Right hindlimb (tissue), 1 donor: ENCODE results near the gene HOXB5.

ENCODE experiments used
- DNase-seq: peaks from one replicate; pipeline ENCODE4 v3.0.0-alpha.2; 2018

The HOXB5 gene

GRCh38 chr17:48570325-48571023 lies 23.1 kb downstream of the HOXB5 start:
- DNase-seq = no peak

GRCh38 chr17:48569674-48570324 lies 23.8 kb downstream of the HOXB5 start:
- no peak for DNase-seq

GRCh38 chr17:48569240-48569582 lies 24.4 kb downstream of the HOXB5 start:
- no peak for DNase-seq

DNA sequence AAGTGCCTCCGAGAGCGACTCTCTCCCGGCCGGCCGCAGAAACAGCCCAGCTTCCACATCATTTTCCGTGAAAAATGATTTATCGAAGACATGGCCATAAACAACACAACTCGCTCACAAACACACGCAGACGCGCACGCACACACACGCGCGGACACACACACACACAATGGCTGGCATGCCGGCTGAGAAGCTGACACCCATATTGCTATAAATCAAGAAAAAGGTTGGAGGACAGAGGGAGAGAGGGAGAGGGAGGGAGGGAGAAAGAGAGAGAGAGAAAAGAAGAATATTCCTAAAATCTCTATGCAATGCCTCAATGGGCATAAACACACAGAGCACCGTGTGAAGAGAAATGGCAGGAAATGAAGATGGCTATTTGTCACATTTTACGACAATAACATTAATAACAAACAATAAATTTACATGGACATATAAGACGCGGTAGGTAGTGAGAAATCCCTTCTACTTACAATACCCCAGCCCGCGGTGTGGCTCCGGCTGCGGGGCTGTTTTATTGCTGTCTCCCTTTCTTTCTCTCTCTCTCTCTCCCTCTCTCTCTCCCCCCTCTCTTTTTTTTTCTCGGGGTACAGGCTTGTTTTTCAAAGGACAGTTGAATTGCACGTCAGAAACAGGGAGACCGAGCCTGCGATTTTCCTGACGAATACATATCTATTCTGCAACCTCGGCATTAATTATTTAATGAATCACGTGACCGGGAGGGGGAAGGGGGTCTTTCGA lies 24.9 kb downstream of the HOXB5 start:
- no peak for DNase-seq

GRCh38 chr17:48567646-48568354 lies 25.8 kb downstream of the HOXB5 start:
- DNase-seq = no peak

DNA sequence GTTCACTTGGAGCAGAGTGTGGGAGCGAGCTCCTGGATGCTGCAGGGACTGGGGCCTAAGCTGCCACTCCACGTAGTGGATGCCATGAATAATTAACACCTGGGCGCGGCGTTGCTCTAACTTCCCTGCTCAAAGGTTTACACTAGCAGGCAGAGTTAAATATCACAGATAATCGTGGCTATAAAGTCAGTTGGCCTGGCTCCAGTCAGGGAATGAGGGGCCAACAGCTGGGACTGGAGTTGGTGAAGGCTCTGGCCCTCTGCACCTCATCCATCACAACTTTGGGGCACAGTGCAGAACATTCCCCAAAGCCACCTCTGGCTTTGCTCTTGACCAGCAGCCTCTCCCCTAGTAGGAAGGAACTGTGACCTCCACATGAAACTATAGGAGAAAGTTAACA lies 26.4 kb downstream of the HOXB5 start:
- no peak for DNase-seq

DNA sequence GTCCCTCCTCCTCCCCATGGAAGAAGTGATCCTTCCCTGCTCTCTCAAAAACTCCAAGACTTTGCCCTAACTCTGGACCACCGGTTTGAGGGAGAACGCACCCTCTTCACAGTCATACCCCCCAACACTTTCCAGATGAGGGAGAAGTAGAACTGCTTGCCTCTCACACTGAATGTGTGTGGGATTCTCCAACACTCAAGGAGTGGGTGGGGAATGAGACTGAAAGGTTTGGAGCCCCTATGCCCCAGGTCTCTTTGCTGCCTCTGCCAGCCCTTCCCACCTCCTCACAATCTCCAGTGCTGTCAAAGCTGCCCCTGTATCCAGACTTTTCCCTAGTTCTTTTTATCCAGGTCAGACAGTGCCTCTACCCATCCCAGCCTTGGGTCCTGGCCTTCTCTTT lies 26.9 kb downstream of the HOXB5 start:
- DNase-seq = no peak

DNA sequence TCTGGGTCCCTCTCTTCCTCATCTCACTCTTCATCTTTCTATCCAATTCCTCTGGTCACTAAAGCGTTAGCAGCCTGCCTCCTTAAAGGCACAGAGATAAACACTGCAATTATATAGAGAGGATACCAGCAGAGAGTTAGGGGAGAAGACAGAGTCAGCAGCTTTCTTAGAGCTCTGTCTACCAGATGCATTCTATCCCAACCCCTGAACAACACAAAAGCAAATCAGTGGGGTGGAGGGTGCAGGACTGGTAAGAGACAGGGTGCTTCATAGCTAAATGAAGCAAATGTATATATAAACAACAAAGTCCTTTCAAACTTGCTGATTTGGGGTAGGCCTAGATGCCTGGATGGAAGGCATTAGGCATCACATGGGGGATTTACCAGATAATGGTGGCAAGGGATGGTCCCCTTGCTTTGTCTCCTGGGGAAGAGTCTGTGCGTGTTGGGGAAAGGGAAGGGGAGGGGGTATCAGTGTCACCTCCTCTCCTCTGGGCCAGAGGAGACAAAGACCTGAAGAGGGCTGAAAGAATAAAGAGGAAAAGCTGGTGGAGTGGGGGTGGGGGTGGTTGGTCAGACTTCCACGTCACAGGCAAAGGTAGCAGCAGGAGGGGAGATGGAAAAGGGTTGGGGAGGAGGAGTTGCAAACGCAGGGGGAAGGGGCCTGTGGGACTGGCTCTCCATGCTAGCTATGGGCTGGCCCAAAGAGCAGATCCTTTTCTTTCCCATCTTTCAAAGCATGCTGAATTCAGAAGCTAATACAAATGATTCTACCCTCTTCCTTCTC lies 27.5 kb downstream of the HOXB5 start:
- DNase-seq = no peak

DNA sequence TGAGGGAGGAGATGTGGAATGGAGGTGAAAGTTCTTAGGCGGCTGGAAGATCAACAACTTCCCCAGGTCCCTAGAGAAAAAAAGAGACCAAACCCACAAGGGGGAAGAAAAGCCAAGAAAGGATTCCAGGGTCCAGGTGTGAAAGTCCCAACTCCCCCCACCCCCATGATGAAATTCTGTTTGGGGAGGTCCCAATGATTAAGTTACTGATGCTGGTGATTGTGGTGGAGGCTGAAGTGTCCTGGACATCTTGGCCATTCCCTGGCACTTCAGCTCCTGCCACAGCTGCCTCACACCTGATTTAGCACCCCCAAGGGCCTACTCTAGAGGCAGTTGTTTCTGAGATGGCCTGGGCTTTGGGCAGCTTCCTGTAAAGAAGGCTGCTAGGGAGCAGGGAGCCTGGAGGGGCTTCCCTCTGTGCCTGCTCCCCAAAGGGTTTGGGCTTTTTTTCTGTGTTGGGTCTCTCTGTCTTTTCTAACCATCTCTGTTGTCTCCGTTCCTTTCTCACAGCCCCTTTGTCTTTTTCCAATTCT lies 28.5 kb downstream of the HOXB5 start:
- no peak for DNase-seq

DNA sequence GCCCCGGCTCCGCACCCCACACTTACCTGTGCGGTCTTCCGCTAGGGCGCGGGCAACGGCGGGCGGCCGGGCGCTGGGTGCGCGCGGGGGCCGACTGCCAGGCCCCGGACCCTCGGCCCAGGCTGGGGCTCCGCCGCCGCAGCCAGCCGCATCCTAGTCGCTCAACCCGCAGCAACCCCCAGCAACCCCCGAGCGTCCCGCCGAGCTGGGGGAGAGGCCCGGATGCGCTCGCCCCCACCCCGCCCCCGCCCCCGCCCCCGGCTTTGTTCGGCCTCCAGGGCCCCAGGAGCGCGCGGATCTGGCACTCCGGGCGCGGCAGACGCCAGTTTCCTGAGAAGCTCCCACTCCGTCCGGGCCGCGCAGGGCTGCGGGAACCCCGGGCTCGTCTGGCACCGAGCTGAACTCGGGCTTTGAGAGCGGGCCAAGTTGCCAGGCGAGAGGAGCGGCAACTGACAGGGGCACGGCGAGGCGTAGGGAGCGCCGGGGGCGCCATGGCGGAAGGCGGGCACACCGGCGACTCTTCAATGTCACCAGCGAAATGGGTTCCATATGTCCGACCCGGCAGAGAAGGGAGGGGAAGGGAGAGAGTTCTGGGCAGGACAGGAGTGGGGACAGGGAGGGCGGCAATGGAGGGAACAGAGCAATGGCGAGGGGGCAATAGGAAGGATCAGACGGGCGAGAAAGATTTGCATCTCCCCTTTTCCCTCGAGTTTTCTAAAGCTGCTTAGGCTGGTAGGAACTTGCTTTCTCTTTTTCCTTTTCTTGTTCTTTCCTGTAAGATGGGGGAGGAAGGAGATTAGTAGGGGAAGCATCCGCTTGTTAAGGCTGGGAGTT lies 29.2 kb downstream of the HOXB5 start:
- DNase-seq = peak; percentile 58

DNA sequence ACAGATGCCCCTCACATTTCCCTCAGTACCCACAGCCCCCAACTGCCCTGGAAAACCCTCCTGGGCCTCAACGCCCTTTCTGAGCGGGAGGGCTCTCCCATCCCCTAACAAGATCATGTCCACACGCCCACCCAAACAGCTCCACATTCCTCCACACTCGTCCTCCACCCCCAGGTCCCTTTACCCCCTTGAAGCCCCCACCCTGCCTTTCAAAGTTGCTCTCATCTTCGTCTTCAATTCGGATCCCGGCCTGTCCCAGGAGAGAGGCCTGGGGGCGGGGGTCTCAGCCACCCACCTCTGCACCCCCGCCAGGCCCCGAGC lies 29.8 kb downstream of the HOXB5 start:
- no peak for DNase-seq

DNA sequence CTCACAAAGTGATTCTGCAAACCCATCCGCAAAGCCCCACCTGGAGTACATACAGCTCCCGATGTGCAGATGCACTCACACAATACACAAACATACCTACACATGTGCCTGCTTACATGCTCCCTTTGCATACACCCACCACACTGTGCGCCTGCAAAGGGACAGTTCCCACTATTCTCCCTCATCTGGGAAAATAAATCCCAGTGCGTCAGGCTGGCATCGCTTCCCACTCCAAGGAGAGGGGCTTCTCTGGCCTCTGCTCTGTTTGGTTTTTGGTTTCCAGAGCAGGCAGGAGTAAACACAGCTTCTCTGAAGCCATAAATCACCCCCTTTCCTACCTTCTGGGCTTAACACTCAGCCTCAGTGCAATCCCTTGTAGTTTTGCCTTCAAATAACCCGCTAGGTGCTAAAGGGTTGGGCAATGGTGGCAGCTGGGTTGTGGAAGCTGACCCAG lies 30.2 kb downstream of the HOXB5 start:
- DNase-seq = no peak

- no peak for DNase-seq
Measured at GRCh38 chr17:48562934-48563333, 30.6 kb downstream of the HOXB5 start.

GRCh38 chr17:48561884-48562810 lies 31.4 kb downstream of the HOXB5 start:
- DNase-seq = no peak

GRCh38 chr17:48559840-48560817 lies 33.5 kb downstream of the HOXB5 start:
- DNase-seq = no peak

DNA sequence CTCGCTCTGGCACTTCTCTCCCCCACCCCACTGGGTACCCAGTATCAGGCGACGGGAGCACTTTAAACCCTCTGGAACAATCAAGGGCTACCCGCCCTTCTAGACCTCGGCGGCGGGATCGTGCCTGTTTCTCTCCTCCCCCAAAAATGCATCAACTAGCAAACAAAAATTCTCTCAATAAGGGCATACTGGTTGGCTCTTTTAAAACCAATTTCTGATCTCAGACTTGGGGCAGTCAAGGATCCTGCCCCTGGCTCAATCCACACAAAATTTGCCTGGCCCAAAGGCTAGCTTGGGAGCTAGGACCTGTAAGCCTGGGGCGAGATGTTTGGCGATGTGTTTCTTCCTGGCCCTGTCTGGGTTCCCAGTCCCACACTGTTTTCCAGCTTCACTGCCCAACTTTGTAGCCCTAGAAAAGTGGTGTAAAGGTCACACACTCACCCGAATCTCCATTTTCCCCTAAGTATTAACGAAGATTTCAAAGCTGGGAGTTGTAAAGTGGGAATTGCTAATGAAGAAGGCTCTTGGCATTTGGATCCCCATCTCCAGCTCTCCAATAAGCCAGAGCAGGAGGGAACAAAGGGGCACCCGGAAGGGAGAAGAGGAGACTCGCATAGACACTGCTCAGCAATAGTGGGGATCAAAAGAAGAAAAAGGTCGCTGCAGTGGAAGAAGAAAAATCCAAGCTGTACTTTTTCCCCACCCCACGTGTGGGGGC lies 34.3 kb downstream of the HOXB5 start:
- DNase-seq = no peak

- no peak for DNase-seq
Measured at GRCh38 chr17:48558831-48559121, 34.8 kb downstream of the HOXB5 start.

GRCh38 chr17:48558057-48558830 lies 35.3 kb downstream of the HOXB5 start:
- DNase-seq = no peak
